HepG2 (cell line): ENCODE results near the gene CDK10. TPM values are rescaled to one million over a fixed set of nuclear protein-coding genes. Genes with fewer than 3 reads are reported as not detected.

Source experiments
- ARNT ChIP-seq: fragments of 450-650 bp; IDR thresholded peaks from 2 replicates; pipeline ENCODE4 v1.6.1; 2017
- ATF4 ChIP-seq, 2 experiments: fragments of 450-650 bp in 1 of 2; sonication (generic) in 1 of 2; formaldehyde crosslinking; IDR thresholded peaks; 2 replicates each; pipeline versions ENCODE4 v1.5.0 to v1.8.0; 2020 to 2022; ENCODE audit warnings: mild to moderate bottlenecking in 1 of 2, missing genetic modification reagents in 1 of 2
- BCL3 ChIP-seq: sonication (generic); formaldehyde crosslinking; IDR thresholded peaks from 2 replicates; pipeline ENCODE4 v1.5.1; 2020; ENCODE audit warnings: mild to moderate bottlenecking, missing genetic modification reagents, moderate library complexity
- CCDC6 ChIP-seq: sonication (generic); formaldehyde crosslinking; IDR thresholded peaks from 2 replicates; pipeline ENCODE4 v1.8.1; 2022; ENCODE audit warnings: mild to moderate bottlenecking, missing genetic modification reagents, moderate library complexity
- CEBPZ ChIP-seq: IDR thresholded peaks from 2 replicates; pipeline ENCODE4 v1.6.1; 2012; ENCODE audit warnings: low read length, improper control_type of control experiment
- CHD4 ChIP-seq: fragments of 200-600 bp; sonication (generic); IDR thresholded peaks from 2 replicates; pipeline ENCODE4 v1.7.0; 2017; ENCODE audit warnings: mild to moderate bottlenecking, low read length, borderline replicate concordance
- FOXJ3 ChIP-seq: sonication (generic); formaldehyde crosslinking; IDR thresholded peaks from 2 replicates; pipeline ENCODE4 v1.4.0; 2020; ENCODE audit warnings: missing genetic modification reagents, mild to moderate bottlenecking, borderline replicate concordance
- HNF4A ChIP-seq: sonication (generic); formaldehyde crosslinking; IDR thresholded peaks from 2 replicates; pipeline ENCODE4 v1.4.0; 2020; ENCODE audit warnings: missing genetic modification reagents
- MXD3 ChIP-seq: IDR thresholded peaks from 2 replicates; pipeline ENCODE4 v1.6.1; 2016; ENCODE audit warnings: mild to moderate bottlenecking, missing biosample characterization, missing genetic modification reagents
- NCOA5 ChIP-seq: sonication (generic); formaldehyde crosslinking; IDR thresholded peaks from 2 replicates; pipeline ENCODE4 v1.4.0; 2020; ENCODE audit warnings: missing genetic modification reagents
- PCBP2 ChIP-seq: fragments of 200-400 bp; formaldehyde crosslinking; optimal IDR thresholded peaks from 2 replicates; pipeline ENCODE3; 2018; ENCODE audit warnings: low read length, low read depth; ENCODE audit not compliant: poor library complexity, severe bottlenecking
- POLR2G ChIP-seq: fragments of 200-400 bp; formaldehyde crosslinking; IDR thresholded peaks from 2 replicates; pipeline ENCODE4 v1.6.1; 2018; ENCODE audit warnings: mild to moderate bottlenecking, low read depth, low read length, moderate library complexity
- RFX1 ChIP-seq: fragments of 450-650 bp; IDR thresholded peaks from 2 replicates; pipeline ENCODE4 v1.6.1; 2017
- SMARCC2 ChIP-seq: fragments of 450-650 bp; IDR thresholded peaks from 2 replicates; pipeline ENCODE4 v1.6.1; 2017; ENCODE audit warnings: antibody characterized with exemption, mild to moderate bottlenecking
- SMC3 ChIP-seq: IDR thresholded peaks from 2 replicates; pipeline ENCODE4 v1.6.1; 2011; ENCODE audit warnings: low read length, improper control_type of control experiment
- ZBTB49 ChIP-seq: sonication (generic); formaldehyde crosslinking; IDR thresholded peaks from 2 replicates; pipeline ENCODE4 v1.4.0; 2020; ENCODE audit warnings: missing genetic modification reagents, borderline replicate concordance
- ZFP36L1 ChIP-seq: sonication (generic); formaldehyde crosslinking; IDR thresholded peaks from 2 replicates; pipeline ENCODE4 v1.8.0; 2022; ENCODE audit warnings: mild to moderate bottlenecking, missing genetic modification reagents, moderate library complexity
- ZKSCAN1 ChIP-seq: fragments of 150-350 bp; IDR thresholded peaks from 2 replicates; pipeline ENCODE4 v1.6.1; 2014; ENCODE audit warnings: low read length
- ZNF207 ChIP-seq: fragments of 450-650 bp; IDR thresholded peaks from 2 replicates; pipeline ENCODE4 v1.6.1; 2016; ENCODE audit warnings: antibody characterized with exemption, borderline replicate concordance
- ZNF24 ChIP-seq: fragments of 450-650 bp; IDR thresholded peaks from 2 replicates; pipeline ENCODE4 v1.6.1; 2017; ENCODE audit warnings: antibody characterized with exemption, mild to moderate bottlenecking
- ZNF343 ChIP-seq: sonication (generic); formaldehyde crosslinking; IDR thresholded peaks from 2 replicates; pipeline ENCODE4 v1.4.0; 2020; ENCODE audit warnings: mild to moderate bottlenecking, missing genetic modification reagents
- ZNF451 ChIP-seq: sonication (generic); formaldehyde crosslinking; IDR thresholded peaks from 2 replicates; pipeline ENCODE4 v1.5.0; 2020; ENCODE audit warnings: mild to moderate bottlenecking, missing genetic modification reagents
- ZNF556 ChIP-seq: sonication (generic); formaldehyde crosslinking; IDR thresholded peaks from 2 replicates; pipeline ENCODE4 v1.4.0; 2020; ENCODE audit warnings: mild to moderate bottlenecking, missing genetic modification reagents, borderline replicate concordance
- ZNF629 ChIP-seq: sonication (generic); formaldehyde crosslinking; conservative IDR thresholded peaks from 2 replicates; pipeline ENCODE4 v1.5.0; 2020; ENCODE audit warnings: missing genetic modification reagents
- polyA plus RNA-seq, 8 experiments: library from polyadenylated mRNA; depleted of rRNA in 3 of 8; stranded (reverse) in 7 of 8; unstranded in 1 of 8; fragments of >200 nt; fragmentation: Illumina TruSeq in 4 of 8; extraction: Trizol in 4 of 8; gene quantifications; 2 replicates each; pipeline versions ENCODE4 v1.2.1 to v1.2.3, GENCODE V29; 2011 to 2016; ENCODE audit warnings: low read depth in 4 of 8, missing spikeins in 1 of 8, mixed read lengths in 1 of 8; ENCODE audit not compliant: insufficient read depth in 1 of 8
- total RNA-seq, 5 experiments: library from RNA; depleted of rRNA; stranded (reverse); fragments of >200 nt; fragmentation: Illumina TruSeq; extraction: Trizol; gene quantifications; 2 replicates each; pipeline ENCODE4 v1.2.3, GENCODE V29; 2016; ENCODE audit warnings: low read depth in 1 of 5

The CDK10 gene
- total and polyA plus RNA-seq, 2 of the 13 experiments (the other 11 are each of a cell fraction or from before 2014, with no cell fraction given) = 2.5 to 3.9 TPM

- no peak for TF ChIP-seq ARNT
- TF ChIP-seq SMC3 = peak; percentile 30; the same call in 1 of the 2 replicates
- no peak; the same call in 1 of the 2 replicates for TF ChIP-seq POLR2G
- TF ChIP-seq FOXJ3 (CRISPR knock-in tag) = no peak
- no peak for TF ChIP-seq CHD4
- peak; percentile 79 for TF ChIP-seq MXD3
- no peak for TF ChIP-seq PCBP2
- TF ChIP-seq HNF4A = peak; percentile 74
- no peak for TF ChIP-seq CEBPZ
- TF ChIP-seq ZFP36L1 = no peak
- TF ChIP-seq ZNF451 (CRISPR knock-in tag) = no peak; the same call in 1 of the 2 replicates
- TF ChIP-seq BCL3 = no peak; the same call in 1 of the 2 replicates
- 0 out of 2 replicates have a peak, but pooled peaks have one; percentile 29 for TF ChIP-seq ZBTB49 (CRISPR knock-in tag)
- no peak for TF ChIP-seq ZNF629 (CRISPR knock-in tag)
- TF ChIP-seq ZNF24 = no peak; the same call in 1 of the 2 replicates
- TF ChIP-seq SMARCC2 = no peak
- no peak for TF ChIP-seq NCOA5 (CRISPR knock-in tag)
- peak; percentile 80; the same call in 1 of the 2 replicates for TF ChIP-seq ZNF343 (CRISPR knock-in tag)
- TF ChIP-seq ATF4 (CRISPR knock-in tag; IDR thresholded peaks at IDR 0.05) = no peak; a peak in 1 of 4 replicates
- TF ChIP-seq ZNF207 = no peak
- TF ChIP-seq ZNF556 = peak; percentile 75; the same call in 1 of the 2 replicates
- TF ChIP-seq RFX1 = peak; percentile 100
- TF ChIP-seq CCDC6 = no peak
- TF ChIP-seq ZKSCAN1 = peak; percentile 8; the same call in 1 of the 2 replicates
These were observed 13.7 kb downstream of the CDK10 start (continued) for GRCh38 chr16:89700100-89700648.
